Measurements from ENCODE around the gene BNC2. TPM values are rescaled to one million over a fixed set of nuclear protein-coding genes. Genes with fewer than 3 reads are reported as not detected.

Gene BNC2
- polyA plus RNA-seq, 1 experiment: 17.5 TPM

DNA sequence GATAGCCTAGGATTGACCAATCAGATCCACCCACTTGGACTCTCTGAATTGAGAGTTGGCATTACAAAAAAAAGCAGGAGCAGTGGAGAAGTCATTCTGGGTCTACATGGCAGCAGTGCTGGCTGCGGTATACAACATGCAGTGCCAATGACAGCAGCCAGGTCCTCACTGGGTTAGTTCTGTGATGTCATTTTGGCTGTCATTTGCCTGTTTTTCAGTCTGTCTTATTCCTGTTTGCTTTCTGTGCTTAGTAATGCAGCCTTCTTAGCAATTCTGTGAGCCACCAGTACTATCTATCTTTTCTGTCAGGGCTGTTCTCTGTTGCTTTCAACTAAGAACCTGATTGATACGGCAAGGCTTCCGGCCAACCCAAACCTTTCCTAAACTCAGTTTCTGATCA lies 471.8 kb downstream of the BNC2 start:
- CTCF ChIA-PET: no interaction called here
- Histone ChIP-seq H3K36me3 (ENCODE audit: control insufficient read depth, insufficient read depth, low read length) (no peaks in the 10 kb centered on the region), H3K27me3 (ENCODE audit: control insufficient read depth, insufficient read depth, low read length) (no peaks in the 10 kb centered on the region), H3K4me3 (ENCODE audit: low read depth, low read length) (no peak overlapping the region)
- TF ChIP-seq, protein P1, sequence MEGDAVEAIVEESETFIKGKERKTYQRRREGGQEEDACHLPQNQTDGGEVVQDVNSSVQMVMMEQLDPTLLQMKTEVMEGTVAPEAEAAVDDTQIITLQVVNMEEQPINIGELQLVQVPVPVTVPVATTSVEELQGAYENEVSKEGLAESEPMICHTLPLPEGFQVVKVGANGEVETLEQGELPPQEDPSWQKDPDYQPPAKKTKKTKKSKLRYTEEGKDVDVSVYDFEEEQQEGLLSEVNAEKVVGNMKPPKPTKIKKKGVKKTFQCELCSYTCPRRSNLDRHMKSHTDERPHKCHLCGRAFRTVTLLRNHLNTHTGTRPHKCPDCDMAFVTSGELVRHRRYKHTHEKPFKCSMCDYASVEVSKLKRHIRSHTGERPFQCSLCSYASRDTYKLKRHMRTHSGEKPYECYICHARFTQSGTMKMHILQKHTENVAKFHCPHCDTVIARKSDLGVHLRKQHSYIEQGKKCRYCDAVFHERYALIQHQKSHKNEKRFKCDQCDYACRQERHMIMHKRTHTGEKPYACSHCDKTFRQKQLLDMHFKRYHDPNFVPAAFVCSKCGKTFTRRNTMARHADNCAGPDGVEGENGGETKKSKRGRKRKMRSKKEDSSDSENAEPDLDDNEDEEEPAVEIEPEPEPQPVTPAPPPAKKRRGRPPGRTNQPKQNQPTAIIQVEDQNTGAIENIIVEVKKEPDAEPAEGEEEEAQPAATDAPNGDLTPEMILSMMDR (IDR thresholded peaks at IDR 0.05; ENCODE audit: insufficient read depth, low read depth, low read length): no peak
- DNase-seq (ENCODE audit: low read depth): no peak
- POLR2A ChIA-PET: no interaction called here

DNA sequence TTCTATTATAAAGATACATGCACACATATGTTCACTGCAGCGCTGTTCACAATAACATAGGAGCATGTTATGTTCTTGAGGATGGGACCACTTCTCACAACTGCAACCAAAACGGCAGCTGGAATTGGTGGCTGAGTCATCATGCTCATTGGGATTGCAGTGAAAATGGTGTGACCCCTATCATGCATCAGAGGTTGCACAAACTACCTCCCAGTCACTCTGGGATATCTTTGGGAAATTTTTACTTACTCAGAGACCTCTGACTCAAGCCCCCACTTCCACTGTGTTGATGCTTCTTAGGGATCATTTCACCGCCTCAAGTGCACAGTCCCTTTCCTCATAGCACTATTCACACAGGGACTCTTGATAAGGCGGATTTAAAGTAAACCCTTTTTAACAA lies 474.1 kb downstream of the BNC2 start:
- Histone ChIP-seq H3K27me3 (ENCODE audit: control insufficient read depth, insufficient read depth, low read length) (no peaks in the 10 kb centered on the region), H3K4me3 (ENCODE audit: low read depth, low read length) (no peak overlapping the region), H3K36me3 (ENCODE audit: control insufficient read depth, insufficient read depth, low read length) (no peaks in the 10 kb centered on the region)
- POLR2A ChIA-PET: no interaction called here
- TF ChIP-seq, protein P1 (IDR thresholded peaks at IDR 0.05; ENCODE audit: insufficient read depth, low read depth, low read length): no peak
- no peak for DNase-seq (ENCODE audit: low read depth)
- CTCF ChIA-PET: interaction anchor here (0.6 kb wide), 1 partner anchor 136 kb away, joined by 3 read pairs; no protein-coding TSS in a partner anchor

DNA sequence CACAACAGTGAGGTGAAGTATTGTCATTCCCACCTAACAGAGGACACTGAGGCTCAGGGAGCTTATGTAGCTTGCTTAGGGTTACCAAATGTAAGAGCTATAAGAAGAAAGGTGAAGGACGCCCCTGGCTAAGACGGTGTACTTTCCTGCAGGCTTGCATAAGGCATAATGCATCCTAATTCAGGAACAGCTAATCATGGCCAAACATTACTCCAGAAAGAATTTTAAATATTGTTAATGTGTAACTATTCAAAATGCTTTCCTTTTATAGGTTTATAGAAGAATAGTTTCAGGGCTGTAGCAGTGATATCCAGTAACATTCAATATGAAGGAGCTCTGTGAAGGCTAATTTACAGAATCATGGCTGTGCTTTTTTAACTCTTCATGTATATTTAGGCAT lies 479.1 kb downstream of the BNC2 start:
- ChIA-PET CTCF (interaction anchor here (1.1 to 1.3 kb wide), 3 partner anchors 11 to 30 kb away, joined by 3 read pairs; no protein-coding TSS in a partner anchor), POLR2A (no interaction called here)
- Histone ChIP-seq H3K27me3 (ENCODE audit: control insufficient read depth, insufficient read depth, low read length) (no peaks in the 10 kb centered on the region), H3K4me3 (ENCODE audit: low read depth, low read length) (no peak overlapping the region), H3K36me3 (ENCODE audit: control insufficient read depth, insufficient read depth, low read length) (no peaks in the 10 kb centered on the region)
- TF ChIP-seq, protein P1 (IDR thresholded peaks at IDR 0.05; ENCODE audit: insufficient read depth, low read depth, low read length): no peak
- no peak for DNase-seq (ENCODE audit: low read depth)

DNA sequence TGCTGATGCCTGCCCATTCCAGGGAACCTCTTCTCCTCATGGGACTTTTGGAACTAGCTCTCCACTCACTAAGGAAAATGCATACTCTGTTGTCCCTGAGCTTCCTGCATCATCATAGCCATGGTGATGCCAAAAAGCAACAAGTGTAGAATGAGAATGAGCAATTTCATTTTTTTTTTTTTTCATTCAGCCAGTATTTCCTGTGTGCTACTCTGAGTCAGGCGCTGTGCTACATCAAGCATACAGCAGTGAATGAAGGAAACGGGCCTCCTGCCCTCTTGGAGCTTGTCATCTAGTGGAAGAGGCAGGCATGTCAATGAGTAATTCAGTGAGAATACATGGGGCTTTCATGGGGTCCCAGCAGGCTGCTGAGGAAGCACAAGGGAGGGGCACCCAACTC lies 483.1 kb downstream of the BNC2 start:
- TF ChIP-seq, protein P1 (IDR thresholded peaks at IDR 0.05; ENCODE audit: insufficient read depth, low read depth, low read length): no peak
- DNase-seq (ENCODE audit: low read depth): no peak
- H3K36me3 ChIP-seq (ENCODE audit: control insufficient read depth, insufficient read depth, low read length): no peaks in the 10 kb centered on the region
- H3K4me3 ChIP-seq (ENCODE audit: low read depth, low read length): no peak overlapping the region
- ChIA-PET CTCF (interaction anchor here (0.6 kb wide), 1 partner anchor 125 kb away, joined by 3 read pairs; no protein-coding TSS in a partner anchor), POLR2A (no interaction called here)
- H3K27me3 ChIP-seq (ENCODE audit: control insufficient read depth, insufficient read depth, low read length): no peaks in the 10 kb centered on the region

DNA sequence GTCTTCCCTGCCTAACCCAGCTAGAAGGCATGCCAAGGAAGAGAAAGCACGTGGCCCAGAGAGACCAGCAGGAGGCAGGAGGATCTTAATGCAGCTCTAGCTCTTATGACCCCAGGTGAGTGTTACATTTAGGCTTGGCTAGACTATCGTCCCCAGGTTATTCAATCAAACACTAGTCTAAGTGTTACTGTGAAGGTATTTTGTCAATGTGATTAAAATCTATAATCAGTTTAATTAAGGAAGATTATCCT lies 483.7 kb downstream of the BNC2 start:
- Histone ChIP-seq H3K36me3 (ENCODE audit: control insufficient read depth, insufficient read depth, low read length) (no peaks in the 10 kb centered on the region), H3K4me3 (ENCODE audit: low read depth, low read length) (no peak overlapping the region), H3K27me3 (ENCODE audit: control insufficient read depth, insufficient read depth, low read length) (no peaks in the 10 kb centered on the region)
- TF ChIP-seq, protein P1 (IDR thresholded peaks at IDR 0.05; ENCODE audit: insufficient read depth, low read depth, low read length): no peak
- DNase-seq (ENCODE audit: low read depth): no peak
- POLR2A ChIA-PET: no interaction called here
- CTCF ChIA-PET: interaction anchor here (0.6 kb wide), 1 partner anchor 124 kb away, joined by 3 read pairs; no protein-coding TSS in a partner anchor
